Measurements from ENCODE around the gene FPR3.

GRCh38 chr19:51821921-51822320, 27.0 kb downstream of the FPR3 start:
- TF ChIP-seq POLR2AphosphoS5 (IDR thresholded peaks at IDR 0.05; ENCODE audit: borderline replicate concordance, low read depth, low read length) (no peak), EZH2 (IDR thresholded peaks at IDR 0.05) (no peak), FOXP2 (optimal IDR thresholded peaks at IDR 0.05; ENCODE audit: control extremely low read depth, extremely low read length, insufficient read depth) (no peak)

Data from SK-N-MC (cell line).